HEK293 (cell line): Measurements from ENCODE around the gene PLAGL2.

Source experiments
- CTCF ChIA-PET: fragments of 350-600 bp; formaldehyde crosslinking; extraction: SDS; loops from one replicate; lab custom pipeline; 2021; ENCODE audit warnings: antibody characterized with exemption; lab: Yijun Ruan, JAX
- POLR2A ChIA-PET: fragments of 300-600 bp; formaldehyde crosslinking; extraction: SDS; loops from one replicate; lab custom pipeline; 2020; ENCODE audit warnings: antibody characterized with exemption, inconsistent platforms; lab: Yijun Ruan, JAX
- H3K27ac ChIP-seq: fragments of 200-500 bp; sonication (Bioruptor generic); 2 replicates; pipeline ENCODE4 v1.5.1; 2014; ENCODE audit warnings: low read depth, low read length, control low read depth, inconsistent platforms; ENCODE audit errors: extremely low read depth
- H3K36me3 ChIP-seq, 2 experiments: fragments of 200-500 bp in 1 of 2; sonication (Bioruptor generic) in 1 of 2; 1 replicate in 1 of 2; 2 replicates in 1 of 2; pipeline ENCODE4 v1.5.1; 2014 to 2017; ENCODE audit warnings: inconsistent platforms in 2 of 2, low read length in 2 of 2; ENCODE audit not compliant: control insufficient read depth in 2 of 2, insufficient read depth in 1 of 2
- H3K4me1 ChIP-seq: fragments of 200-500 bp; sonication (Bioruptor generic); 2 replicates; pipeline ENCODE4 v1.5.1; 2014; ENCODE audit warnings: mild to moderate bottlenecking, low read length, inconsistent platforms; ENCODE audit not compliant: control insufficient read depth, insufficient read depth
- H3K4me3 ChIP-seq: 2 replicates; pipeline ENCODE4 v1.5.1; 2011; ENCODE audit warnings: low read depth, mild to moderate bottlenecking, control low read depth, low read length, moderate library complexity
- H3K9me3 ChIP-seq: fragments of 200-500 bp; sonication (Bioruptor generic); 2 replicates; pipeline ENCODE4 v1.5.1; 2014; ENCODE audit warnings: low read depth, low read length, inconsistent platforms; ENCODE audit not compliant: control insufficient read depth, insufficient read depth
- BCL6B ChIP-seq: fragments of 450-650 bp; formaldehyde crosslinking; IDR thresholded peaks from 2 replicates; pipeline ENCODE4 v1.5.1; 2017; ENCODE audit warnings: missing biosample characterization, missing genetic modification characterization
- HOXC10 ChIP-seq: sonication (generic); formaldehyde crosslinking; IDR thresholded peaks from 2 replicates; pipeline ENCODE4 v1.8.1; 2023; ENCODE audit warnings: mild to moderate bottlenecking, missing genetic modification reagents
- MZF1 ChIP-seq: fragments of 450-650 bp; formaldehyde crosslinking; IDR thresholded peaks from 2 replicates; pipeline ENCODE4 v1.5.1; 2017; ENCODE audit warnings: missing biosample characterization, missing genetic modification characterization, borderline replicate concordance
- PBX3 ChIP-seq: sonication (generic); formaldehyde crosslinking; IDR thresholded peaks from 2 replicates; pipeline ENCODE4 v1.8.1; 2022; ENCODE audit warnings: mild to moderate bottlenecking, moderate library complexity, missing genetic modification reagents
- ZBTB7A ChIP-seq: fragments of 450-650 bp; formaldehyde crosslinking; IDR thresholded peaks from 2 replicates; pipeline ENCODE4 v1.5.1; 2016; ENCODE audit warnings: low read depth, missing biosample characterization, missing genetic modification characterization
- ZNF211 ChIP-seq: fragments of 450-650 bp; formaldehyde crosslinking; IDR thresholded peaks from 2 replicates; pipeline ENCODE4 v1.5.1; 2016; ENCODE audit warnings: low read depth, missing biosample characterization, missing genetic modification characterization
- ZNF223 ChIP-seq: fragments of 450-650 bp; formaldehyde crosslinking; IDR thresholded peaks from 2 replicates; pipeline ENCODE4 v1.5.1; 2016; ENCODE audit warnings: missing biosample characterization, missing genetic modification characterization
- ZNF23 ChIP-seq: fragments of 450-650 bp; formaldehyde crosslinking; IDR thresholded peaks from 2 replicates; pipeline ENCODE4 v1.5.1; 2016; ENCODE audit warnings: missing biosample characterization, missing genetic modification characterization, borderline replicate concordance
- ZNF24 ChIP-seq: fragments of 450-650 bp; formaldehyde crosslinking; IDR thresholded peaks from 2 replicates; pipeline ENCODE4 v1.5.1; 2016; ENCODE audit warnings: missing biosample characterization, missing genetic modification characterization
- ZNF248 ChIP-seq: fragments of 450-650 bp; formaldehyde crosslinking; IDR thresholded peaks from 2 replicates; pipeline ENCODE4 v1.5.1; 2017; ENCODE audit warnings: missing biosample characterization, missing genetic modification characterization
- ZNF266 ChIP-seq: fragments of 450-650 bp; formaldehyde crosslinking; IDR thresholded peaks from 2 replicates; pipeline ENCODE4 v1.5.1; 2016; ENCODE audit warnings: missing biosample characterization, missing genetic modification characterization, low read depth
- ZNF426 ChIP-seq: fragments of 450-650 bp; formaldehyde crosslinking; IDR thresholded peaks from 2 replicates; pipeline ENCODE4 v1.5.1; 2017; ENCODE audit warnings: missing biosample characterization, missing genetic modification characterization, mild to moderate bottlenecking, inconsistent platforms, moderate library complexity
- ZNF473 ChIP-seq: fragments of 450-650 bp; formaldehyde crosslinking; IDR thresholded peaks from 2 replicates; pipeline ENCODE4 v1.5.1; 2017; ENCODE audit warnings: missing biosample characterization, missing genetic modification characterization
- ZXDB ChIP-seq: fragments of 450-650 bp; formaldehyde crosslinking; IDR thresholded peaks from 2 replicates; pipeline ENCODE4 v1.5.1; 2016; ENCODE audit warnings: missing biosample characterization, missing genetic modification characterization
- TF ChIP-seq, protein P1 (sequence below): fragments of 450-650 bp; formaldehyde crosslinking; IDR thresholded peaks from 2 replicates; pipeline ENCODE4 v1.5.1; 2016; ENCODE audit warnings: missing biosample characterization, missing genetic modification characterization
- TF ChIP-seq, protein P2 (sequence below): fragments of 450-650 bp; IDR thresholded peaks from 2 replicates; pipeline ENCODE4 v1.5.1; 2018; ENCODE audit warnings: missing biosample characterization, mild to moderate bottlenecking, missing genetic modification characterization
- TF ChIP-seq, protein P3 (sequence below): fragments of 450-650 bp; formaldehyde crosslinking; IDR thresholded peaks from 2 replicates; pipeline ENCODE4 v1.5.1; 2016; ENCODE audit warnings: missing biosample characterization, missing genetic modification characterization

PLAGL2 gene

DNA sequence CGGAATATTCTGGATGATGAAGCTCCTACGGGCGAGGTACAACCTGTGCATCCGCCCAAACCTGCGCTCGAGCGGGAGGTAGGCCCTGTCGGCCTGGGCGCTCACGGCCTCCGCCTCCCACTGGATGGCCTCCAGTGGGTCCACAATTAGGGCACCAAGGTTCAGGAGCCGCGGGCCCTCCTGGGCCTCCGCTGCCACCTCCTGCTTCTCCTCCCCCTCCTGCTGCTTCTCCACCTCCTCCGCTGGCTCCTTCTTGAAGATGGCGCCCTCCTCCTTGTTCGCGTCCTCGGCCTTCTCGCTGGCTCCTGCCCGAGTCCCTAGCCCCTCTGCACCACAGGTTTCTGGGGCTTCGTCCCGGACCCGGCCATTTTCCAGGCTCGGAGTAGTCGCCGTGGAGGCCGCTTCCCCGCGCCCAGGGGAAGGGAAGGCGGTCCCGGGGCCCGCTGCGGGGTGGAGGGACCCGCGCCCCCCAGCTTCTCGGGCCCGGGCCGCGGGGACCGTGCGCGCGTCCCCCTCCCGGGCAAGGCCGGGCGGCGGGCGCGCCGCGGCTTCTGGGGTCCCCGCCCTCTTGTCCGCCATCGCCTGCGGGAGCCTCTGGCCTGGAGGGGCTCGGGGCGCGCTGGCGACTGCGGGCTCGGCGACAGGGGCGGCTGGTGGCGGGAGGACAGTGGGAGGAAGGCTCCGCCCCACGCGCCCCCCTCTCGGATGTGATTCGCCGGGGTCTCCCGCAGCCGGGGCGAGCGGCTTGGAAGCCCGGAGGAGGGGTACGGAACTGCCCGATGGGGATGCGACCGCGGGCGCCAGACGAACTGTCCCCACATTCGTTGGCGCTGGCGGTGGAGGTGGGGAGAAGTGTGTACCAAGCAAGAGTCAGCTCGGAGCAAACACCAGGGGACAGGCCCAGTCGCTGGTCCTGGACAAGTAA is 17.6 kb downstream of the PLAGL2 start (continued):
- TF ChIP-seq ZXDB (tag by site-specific recombination): 0 out of 2 replicates have a peak, but pooled peaks have one; percentile 16
- TF ChIP-seq, protein P1, sequence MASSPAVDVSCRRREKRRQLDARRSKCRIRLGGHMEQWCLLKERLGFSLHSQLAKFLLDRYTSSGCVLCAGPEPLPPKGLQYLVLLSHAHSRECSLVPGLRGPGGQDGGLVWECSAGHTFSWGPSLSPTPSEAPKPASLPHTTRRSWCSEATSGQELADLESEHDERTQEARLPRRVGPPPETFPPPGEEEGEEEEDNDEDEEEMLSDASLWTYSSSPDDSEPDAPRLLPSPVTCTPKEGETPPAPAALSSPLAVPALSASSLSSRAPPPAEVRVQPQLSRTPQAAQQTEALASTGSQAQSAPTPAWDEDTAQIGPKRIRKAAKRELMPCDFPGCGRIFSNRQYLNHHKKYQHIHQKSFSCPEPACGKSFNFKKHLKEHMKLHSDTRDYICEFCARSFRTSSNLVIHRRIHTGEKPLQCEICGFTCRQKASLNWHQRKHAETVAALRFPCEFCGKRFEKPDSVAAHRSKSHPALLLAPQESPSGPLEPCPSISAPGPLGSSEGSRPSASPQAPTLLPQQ (tag by site-specific recombination): peak; percentile 23; the same call in 1 of the 2 replicates
- TF ChIP-seq, all 188 proteins: peak for 13

- H3K4me3 ChIP-seq: no peak overlapping the region
- CTCF ChIA-PET: interaction anchor here (0.6 kb wide), 1 partner anchor 48 kb away, joined by 3 read pairs; no protein-coding TSS in a partner anchor
- peaks cover 0 to 34% of the 10 kb centered on the region in 2 experiments; a peak in 1 of 3 replicates for H3K36me3 ChIP-seq
- H3K27ac ChIP-seq: no peak overlapping the region
- no peak for TF ChIP-seq HOXC10
- TF ChIP-seq ZNF426 (tag by site-specific recombination): no peak
- TF ChIP-seq, protein P2, sequence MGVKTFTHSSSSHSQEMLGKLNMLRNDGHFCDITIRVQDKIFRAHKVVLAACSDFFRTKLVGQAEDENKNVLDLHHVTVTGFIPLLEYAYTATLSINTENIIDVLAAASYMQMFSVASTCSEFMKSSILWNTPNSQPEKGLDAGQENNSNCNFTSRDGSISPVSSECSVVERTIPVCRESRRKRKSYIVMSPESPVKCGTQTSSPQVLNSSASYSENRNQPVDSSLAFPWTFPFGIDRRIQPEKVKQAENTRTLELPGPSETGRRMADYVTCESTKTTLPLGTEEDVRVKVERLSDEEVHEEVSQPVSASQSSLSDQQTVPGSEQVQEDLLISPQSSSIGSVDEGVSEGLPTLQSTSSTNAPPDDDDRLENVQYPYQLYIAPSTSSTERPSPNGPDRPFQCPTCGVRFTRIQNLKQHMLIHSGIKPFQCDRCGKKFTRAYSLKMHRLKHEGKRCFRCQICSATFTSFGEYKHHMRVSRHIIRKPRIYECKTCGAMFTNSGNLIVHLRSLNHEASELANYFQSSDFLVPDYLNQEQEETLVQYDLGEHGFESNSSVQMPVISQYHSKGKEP: no peak
- no peak for TF ChIP-seq ZNF223 (tag by site-specific recombination)
- TF ChIP-seq ZNF211: no peak
- no peak for TF ChIP-seq ZBTB7A (tag by site-specific recombination)
- TF ChIP-seq PBX3: no peak
- no peak for TF ChIP-seq ZNF23 (tag by site-specific recombination)
- no peak for TF ChIP-seq BCL6B (tag by site-specific recombination)
- no peaks in the 10 kb centered on the region for H3K4me1 ChIP-seq
- POLR2A ChIA-PET: no interaction called here
- H3K9me3 ChIP-seq: no peaks in the 10 kb centered on the region
These were observed 18.5 kb downstream of the PLAGL2 start for GRCh38 chr20:32189123-32189410.

DNA sequence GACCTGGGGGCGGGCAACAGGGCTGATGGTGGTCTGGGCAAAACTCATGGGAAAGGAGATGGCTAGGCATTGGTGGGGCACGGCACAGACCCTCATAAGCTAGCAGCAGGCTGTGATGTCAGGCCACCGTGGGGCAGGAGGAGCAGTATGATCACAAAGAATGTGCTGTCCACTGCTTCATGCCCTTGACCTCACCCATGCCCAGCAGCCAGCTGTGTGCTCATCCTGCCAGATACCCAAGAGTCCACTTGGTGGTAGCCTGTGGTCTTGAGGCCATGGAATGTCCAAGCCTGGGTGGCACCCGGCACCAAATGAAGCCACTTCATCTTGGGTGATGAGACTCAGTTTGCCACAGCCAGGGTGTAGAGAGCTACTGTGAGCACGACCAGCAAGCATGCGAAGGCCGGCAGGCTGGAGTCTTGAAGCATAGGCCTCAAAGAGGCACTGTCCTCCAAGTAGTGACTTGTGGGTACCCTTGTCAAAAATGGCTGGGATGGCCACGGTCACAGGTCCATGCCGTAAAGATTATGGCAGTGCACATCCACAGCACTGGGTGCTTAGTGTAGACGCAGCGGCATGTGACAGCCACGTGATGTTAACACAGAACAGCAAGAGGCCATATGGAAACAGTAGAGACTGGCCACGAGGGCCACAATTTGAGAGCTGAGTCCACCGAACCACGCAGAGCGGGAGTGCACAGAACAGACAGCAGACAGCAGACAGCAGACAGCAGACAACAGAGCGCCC is 19.0 kb downstream of the PLAGL2 start:
- no peaks in the 10 kb centered on the region for H3K9me3 ChIP-seq
- no peak overlapping the region for H3K4me3 ChIP-seq
- TF ChIP-seq ZNF473: no peak
- no peak for TF ChIP-seq ZNF266
- no peak for TF ChIP-seq ZNF24
- no peak for TF ChIP-seq ZNF248
- TF ChIP-seq MZF1: no peak
- TF ChIP-seq, protein P3, sequence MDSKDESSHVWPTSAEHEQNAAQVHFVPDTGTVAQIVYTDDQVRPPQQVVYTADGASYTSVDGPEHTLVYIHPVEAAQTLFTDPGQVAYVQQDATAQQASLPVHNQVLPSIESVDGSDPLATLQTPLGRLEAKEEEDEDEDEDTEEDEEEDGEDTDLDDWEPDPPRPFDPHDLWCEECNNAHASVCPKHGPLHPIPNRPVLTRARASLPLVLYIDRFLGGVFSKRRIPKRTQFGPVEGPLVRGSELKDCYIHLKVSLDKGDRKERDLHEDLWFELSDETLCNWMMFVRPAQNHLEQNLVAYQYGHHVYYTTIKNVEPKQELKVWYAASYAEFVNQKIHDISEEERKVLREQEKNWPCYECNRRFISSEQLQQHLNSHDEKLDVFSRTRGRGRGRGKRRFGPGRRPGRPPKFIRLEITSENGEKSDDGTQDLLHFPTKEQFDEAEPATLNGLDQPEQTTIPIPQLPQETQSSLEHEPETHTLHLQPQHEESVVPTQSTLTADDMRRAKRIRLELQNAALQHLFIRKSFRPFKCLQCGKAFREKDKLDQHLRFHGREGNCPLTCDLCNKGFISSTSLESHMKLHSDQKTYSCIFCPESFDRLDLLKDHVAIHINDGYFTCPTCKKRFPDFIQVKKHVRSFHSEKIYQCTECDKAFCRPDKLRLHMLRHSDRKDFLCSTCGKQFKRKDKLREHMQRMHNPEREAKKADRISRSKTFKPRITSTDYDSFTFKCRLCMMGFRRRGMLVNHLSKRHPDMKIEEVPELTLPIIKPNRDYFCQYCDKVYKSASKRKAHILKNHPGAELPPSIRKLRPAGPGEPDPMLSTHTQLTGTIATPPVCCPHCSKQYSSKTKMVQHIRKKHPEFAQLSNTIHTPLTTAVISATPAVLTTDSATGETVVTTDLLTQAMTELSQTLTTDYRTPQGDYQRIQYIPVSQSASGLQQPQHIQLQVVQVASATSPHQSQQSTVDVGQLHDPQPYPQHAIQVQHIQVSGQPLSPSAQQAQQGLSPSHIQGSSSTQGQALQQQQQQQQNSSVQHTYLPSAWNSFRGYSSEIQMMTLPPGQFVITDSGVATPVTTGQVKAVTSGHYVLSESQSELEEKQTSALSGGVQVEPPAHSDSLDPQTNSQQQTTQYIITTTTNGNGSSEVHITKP: no peak
- no peaks in the 10 kb centered on the region for H3K4me1 ChIP-seq
- H3K27ac ChIP-seq: no peak overlapping the region
- CTCF ChIA-PET: interaction anchor here (0.6 to 0.9 kb wide), 2 partner anchors 49 to 253 kb away, joined by 3 read pairs; no protein-coding TSS in a partner anchor
- POLR2A ChIA-PET: no interaction called here
- H3K36me3 ChIP-seq: peaks cover 0 to 30% of the 10 kb centered on the region in 2 experiments; a peak in 1 of 3 replicates
